ENCODE measurements around the gene KLHL6. TPM values are rescaled to one million over a fixed set of nuclear protein-coding genes. Genes with fewer than 3 reads are reported as not detected.
"Not testable (repeated sequence)": the region's sequence is repeated elsewhere in the genome, so short reads cannot be mapped to it uniquely, and the experiment has no call there.

Gene KLHL6
- total RNA-seq, 2 donors from 2014 or later = 0.33 to 0.40 TPM

GRCh38 chr3:183468424-183468823, 87.1 kb downstream of the KLHL6 start:
- 95% methylated on average over 1 of the region's 1 CpG; no CpG with 5 or more reads in 1 of the 2 experiments for WGBS, 2 experiments (ENCODE audit: insufficient coverage in 1 of 2, insufficient read length in 1 of 2)
- Mint-ChIP-seq H3K27ac (no peak overlapping the region), H3K36me3 (ENCODE audit: low read depth) (no peaks in the 10 kb centered on the region), H3K9me3 (no peaks in the 10 kb centered on the region), H3K27me3 (ENCODE audit: insufficient read depth) (no peaks in the 10 kb centered on the region), H3K4me1 (peaks cover 10% of the 10 kb centered on the region), H3K4me3 (no peak overlapping the region)
- no peak overlapping the region for H3K4me3 ChIP-seq (ENCODE audit: low read length)
- H3K9ac ChIP-seq (ENCODE audit: extremely low read depth, low read length, poor library complexity, severe bottlenecking) = no peak overlapping the region
- H3K36me3 ChIP-seq (ENCODE audit: control insufficient read depth, insufficient read depth, low read length) = no peaks in the 10 kb centered on the region
- no peak overlapping the region for H3K27ac ChIP-seq (ENCODE audit: low read depth, low read length)
- TF ChIP-seq CTCF (conservative IDR thresholded peaks at IDR 0.05) = no peak
- H3K4me1 ChIP-seq (ENCODE audit: control insufficient read depth, insufficient read depth, low read length) = no peaks in the 10 kb centered on the region
- no peaks in the 10 kb centered on the region for H3K27me3 ChIP-seq (ENCODE audit: control insufficient read depth, insufficient read depth, low read length, poor library complexity, severe bottlenecking)
- H3K9me3 ChIP-seq (ENCODE audit: control insufficient read depth, low read length) = no peaks in the 10 kb centered on the region
- DNase-seq = no peak

GRCh38 chr3:183466575-183466974, 88.9 kb downstream of the KLHL6 start:
- no peaks in the 10 kb centered on the region for H3K4me1 ChIP-seq (ENCODE audit: control insufficient read depth, insufficient read depth, low read length)
- Mint-ChIP-seq H3K4me1 (peaks cover 10% of the 10 kb centered on the region), H3K27me3 (ENCODE audit: insufficient read depth) (no peaks in the 10 kb centered on the region), H3K9me3 (no peaks in the 10 kb centered on the region), H3K4me3 (no peak overlapping the region), H3K36me3 (ENCODE audit: low read depth) (no peaks in the 10 kb centered on the region), H3K27ac (no peak overlapping the region)
- H3K9ac ChIP-seq (ENCODE audit: extremely low read depth, low read length, poor library complexity, severe bottlenecking) = no peak overlapping the region
- 71 to 89% methylated on average over 1 to 3 of the region's 3 CpGs for WGBS, 2 experiments (ENCODE audit: insufficient coverage in 1 of 2, insufficient read length in 1 of 2)
- H3K36me3 ChIP-seq (ENCODE audit: control insufficient read depth, insufficient read depth, low read length) = no peaks in the 10 kb centered on the region
- TF ChIP-seq CTCF (conservative IDR thresholded peaks at IDR 0.05) = no peak
- no peak overlapping the region for H3K27ac ChIP-seq (ENCODE audit: low read depth, low read length)
- no peaks in the 10 kb centered on the region for H3K9me3 ChIP-seq (ENCODE audit: control insufficient read depth, low read length)
- no peak for DNase-seq
- H3K4me3 ChIP-seq (ENCODE audit: low read length) = no peak overlapping the region
- H3K27me3 ChIP-seq (ENCODE audit: control insufficient read depth, insufficient read depth, low read length, poor library complexity, severe bottlenecking) = no peaks in the 10 kb centered on the region

GRCh38 chr3:183465710-183466109, 89.8 kb downstream of the KLHL6 start:
- H3K9ac ChIP-seq (ENCODE audit: extremely low read depth, low read length, poor library complexity, severe bottlenecking); H3K9me3 Mint-ChIP-seq; H3K4me1 Mint-ChIP-seq; H3K27me3 Mint-ChIP-seq (ENCODE audit: insufficient read depth); H3K27ac Mint-ChIP-seq; H3K4me3 Mint-ChIP-seq; H3K4me1 ChIP-seq (ENCODE audit: control insufficient read depth, insufficient read depth, low read length); H3K27me3 ChIP-seq (ENCODE audit: control insufficient read depth, insufficient read depth, low read length, poor library complexity, severe bottlenecking); H3K36me3 ChIP-seq (ENCODE audit: control insufficient read depth, insufficient read depth, low read length); H3K4me3 ChIP-seq (ENCODE audit: low read length); H3K9me3 ChIP-seq (ENCODE audit: control insufficient read depth, low read length); H3K36me3 Mint-ChIP-seq (ENCODE audit: low read depth); H3K27ac ChIP-seq (ENCODE audit: low read depth, low read length); DNase-seq: not testable (repeated sequence)
- 89 to 93% methylated on average over 7 to 12 of the region's 13 CpGs for WGBS, 2 experiments (ENCODE audit: insufficient coverage in 1 of 2, insufficient read length in 1 of 2)

GRCh38 chr3:183464480-183464879, 91.0 kb downstream of the KLHL6 start:
- Mint-ChIP-seq H3K4me1 (peaks cover 4% of the 10 kb centered on the region), H3K36me3 (ENCODE audit: low read depth) (no peaks in the 10 kb centered on the region), H3K9me3 (peaks cover 3% of the 10 kb centered on the region), H3K4me3 (no peak overlapping the region), H3K27ac (no peak overlapping the region), H3K27me3 (ENCODE audit: insufficient read depth) (no peaks in the 10 kb centered on the region)
- Histone ChIP-seq H3K4me1 (ENCODE audit: control insufficient read depth, insufficient read depth, low read length) (no peaks in the 10 kb centered on the region), H3K27me3 (ENCODE audit: control insufficient read depth, insufficient read depth, low read length, poor library complexity, severe bottlenecking) (no peaks in the 10 kb centered on the region), H3K36me3 (ENCODE audit: control insufficient read depth, insufficient read depth, low read length) (no peaks in the 10 kb centered on the region), H3K9ac (ENCODE audit: extremely low read depth, low read length, poor library complexity, severe bottlenecking) (no peak overlapping the region), H3K4me3 (ENCODE audit: low read length) (no peak overlapping the region), H3K27ac (ENCODE audit: low read depth, low read length) (no peak overlapping the region), H3K9me3 (ENCODE audit: control insufficient read depth, low read length) (peaks cover 12% of the 10 kb centered on the region)
- no peak for DNase-seq
- 97 to 100% methylated on average over 2 of the region's 2 CpGs for WGBS, 2 experiments (ENCODE audit: insufficient coverage in 1 of 2, insufficient read length in 1 of 2)
- no peak for TF ChIP-seq CTCF (conservative IDR thresholded peaks at IDR 0.05)
